CD4-positive, alpha-beta T cell treated with Interleukin-6 at 100 ng/mL for 8 hours (primary cell): ENCODE data around the gene COLEC12.

Experiments used
- DNase-seq: peaks from one replicate; pipeline ENCODE4 v3.0.0-alpha.2; 2020; ENCODE audit warnings: mixed read lengths, low spot score

The COLEC12 gene

DNA sequence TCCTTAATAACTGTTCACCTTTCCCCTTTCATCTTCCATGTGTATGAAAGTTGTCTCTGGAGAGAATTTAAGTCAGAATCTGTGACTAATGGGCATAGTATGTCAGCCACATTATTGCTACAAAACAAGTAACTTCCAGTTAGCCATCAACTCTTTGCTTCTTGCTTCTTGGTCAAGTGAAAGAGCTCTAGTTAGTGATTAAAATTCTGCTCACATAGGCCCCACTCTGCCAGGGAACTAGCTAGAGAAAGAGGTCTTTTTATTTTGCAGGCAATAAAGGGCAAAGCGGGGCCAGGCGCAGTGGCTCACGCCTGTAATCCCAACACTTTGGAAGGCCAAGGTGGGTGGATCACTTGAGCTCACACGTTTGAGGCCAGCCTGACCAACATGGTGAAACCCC lies 64.6 kb downstream of the COLEC12 start:
- no peak for DNase-seq

GRCh38 chr18:434410-434809 lies 66.1 kb downstream of the COLEC12 start:
- DNase-seq, result no peak

GRCh38 chr18:433960-434359 lies 66.5 kb downstream of the COLEC12 start:
- DNase-seq, result no peak

- no peak for DNase-seq
Observed at GRCh38 chr18:433298-433697, 67.2 kb downstream of the COLEC12 start.

GRCh38 chr18:432791-433190 lies 67.7 kb downstream of the COLEC12 start:
- no peak for DNase-seq

- DNase-seq, result no peak
Observed at GRCh38 chr18:429030-429429, 71.5 kb downstream of the COLEC12 start.

DNA sequence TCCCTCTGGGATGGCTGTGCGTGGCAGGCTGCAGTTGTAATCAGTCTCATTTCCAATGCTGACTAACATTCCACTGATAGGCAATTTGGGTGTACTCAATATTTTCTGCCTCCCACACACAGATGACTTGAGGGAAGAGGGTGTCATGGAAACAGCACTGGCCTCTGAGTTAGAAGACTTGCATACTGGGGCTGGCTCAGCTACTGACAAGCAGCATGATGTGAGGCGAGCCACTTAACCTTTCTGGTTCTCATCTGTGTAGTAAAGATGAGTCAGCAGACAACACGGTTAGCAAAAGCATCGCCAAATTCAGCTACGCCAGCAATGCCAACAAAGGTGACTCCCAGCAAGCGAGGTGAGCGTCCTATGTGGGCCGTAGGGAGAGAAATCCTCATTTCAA lies 73.5 kb downstream of the COLEC12 start:
- no peak for DNase-seq

- DNase-seq, result no peak
Observed at GRCh38 chr18:425106-425745, 75.3 kb downstream of the COLEC12 start.

GRCh38 chr18:424668-425067 lies 75.8 kb downstream of the COLEC12 start:
- DNase-seq, result no peak

- no peak for DNase-seq
Observed at GRCh38 chr18:424071-424661, 76.3 kb downstream of the COLEC12 start.

- DNase-seq, result no peak
Observed at GRCh38 chr18:422966-423365, 77.5 kb downstream of the COLEC12 start.

- DNase-seq, result no peak
Observed at GRCh38 chr18:421247-422155, 79.0 kb downstream of the COLEC12 start.

DNA sequence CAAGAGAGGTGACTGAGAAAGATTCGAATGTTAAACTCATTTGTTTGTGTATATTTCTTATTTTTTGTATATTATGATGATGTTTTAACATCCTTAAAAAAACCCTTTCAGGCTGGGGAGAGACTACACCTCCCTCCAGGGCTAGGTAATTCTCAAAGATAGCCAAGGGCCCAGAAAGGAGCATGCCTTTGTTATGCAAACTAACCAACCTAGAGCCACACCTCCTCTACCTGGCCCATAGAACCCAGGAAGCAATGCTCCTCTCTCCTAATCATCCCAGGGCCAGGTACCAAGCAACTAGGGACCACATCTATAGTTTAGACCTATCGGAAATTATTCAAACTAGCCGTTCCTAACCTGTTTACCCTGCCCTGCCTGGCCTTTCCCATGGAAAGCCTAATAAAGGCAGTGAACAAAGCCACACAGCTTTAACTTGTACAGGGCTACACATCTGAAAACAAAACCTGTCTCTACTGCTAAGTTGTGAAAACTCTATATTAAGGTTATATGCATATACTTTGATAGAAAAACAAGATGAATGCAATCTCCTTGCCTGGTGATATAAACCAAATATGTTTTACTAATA lies 79.7 kb downstream of the COLEC12 start:
- DNase-seq, result no peak

DNA sequence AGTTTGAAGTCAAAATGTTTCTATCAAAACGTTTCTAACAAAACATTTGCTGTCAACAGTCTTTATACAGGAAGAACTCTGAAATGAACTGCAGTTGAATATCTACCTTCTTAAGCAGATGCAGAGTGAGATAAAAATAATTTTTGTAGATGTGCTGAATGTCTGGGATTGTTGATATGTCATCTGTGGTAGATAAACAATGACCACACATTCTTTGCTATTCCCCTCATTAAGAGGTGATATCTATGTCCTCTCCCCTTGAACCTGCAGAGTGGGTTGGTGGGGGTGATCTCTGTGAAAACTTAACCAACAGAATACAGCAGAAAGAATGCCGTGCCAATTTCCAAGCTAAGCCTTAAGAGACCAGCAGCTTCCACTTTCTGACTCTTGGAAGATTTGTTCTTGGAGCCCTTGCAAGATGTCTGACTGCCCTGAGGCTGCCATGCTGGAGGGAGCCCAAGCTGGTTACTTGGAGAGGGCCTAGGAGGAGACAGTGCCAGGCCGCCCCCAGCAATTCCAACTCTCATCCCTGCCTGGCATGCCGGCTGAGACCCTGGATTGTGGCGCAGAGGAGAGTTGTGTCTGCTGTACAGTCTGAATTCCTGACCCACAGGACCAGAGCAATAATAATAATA lies 80.8 kb downstream of the COLEC12 start:
- no peak for DNase-seq

DNA sequence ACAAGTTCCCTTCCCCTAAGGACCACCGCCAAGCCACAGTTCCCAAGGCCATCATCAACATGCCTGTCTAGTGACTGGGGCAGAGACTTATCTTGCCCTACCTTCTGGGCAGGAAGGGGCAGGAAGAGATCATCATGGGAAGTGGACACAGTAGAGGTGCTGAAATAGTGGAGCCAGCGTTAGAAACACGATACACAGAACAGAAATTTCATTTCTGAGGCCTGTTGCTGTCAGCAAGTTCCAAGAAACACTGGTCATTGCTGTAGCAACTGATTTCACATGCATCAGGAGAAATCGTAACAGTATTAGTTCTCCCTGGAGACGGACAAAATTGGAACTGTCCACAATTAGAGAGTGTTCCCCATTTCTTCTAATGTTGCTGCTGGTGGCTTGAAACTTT lies 83.0 kb downstream of the COLEC12 start:
- no peak for DNase-seq

DNA sequence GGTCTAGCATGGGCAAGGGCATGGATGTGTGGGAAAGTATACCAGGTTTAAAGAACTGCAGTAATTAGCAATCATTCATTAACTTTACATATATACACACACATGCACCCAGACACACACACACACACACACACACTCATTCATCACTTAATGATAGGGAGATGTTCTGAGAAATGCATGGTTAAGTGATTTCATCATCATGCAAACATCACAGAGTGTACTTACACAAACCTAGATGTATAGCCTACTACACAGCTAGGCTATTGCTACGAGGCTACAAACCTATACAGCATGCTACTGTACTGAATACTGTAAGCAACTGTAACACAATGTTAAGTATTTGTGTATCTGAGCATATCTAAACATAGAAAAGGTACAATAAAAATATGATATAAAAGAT lies 83.6 kb downstream of the COLEC12 start:
- no peak for DNase-seq

- no peak for DNase-seq
Observed at GRCh38 chr18:415617-416612, 84.6 kb downstream of the COLEC12 start.

- no peak for DNase-seq
Observed at GRCh38 chr18:415047-415446, 85.5 kb downstream of the COLEC12 start.

GRCh38 chr18:413233-413632 lies 87.3 kb downstream of the COLEC12 start:
- no peak for DNase-seq

- no peak for DNase-seq
Observed at GRCh38 chr18:410047-410455, 90.5 kb downstream of the COLEC12 start.

- DNase-seq, result no peak
Observed at GRCh38 chr18:408367-408766, 92.1 kb downstream of the COLEC12 start.
